Jurkat, Clone E6-1 (cell line): ENCODE data around the gene THOC6.
"Not testable (repeated sequence)": the region's sequence is repeated elsewhere in the genome, so short reads cannot be mapped to it uniquely, and the experiment has no call there.

Source experiments
- DNase-seq: peaks from one replicate; pipeline ENCODE4 v3.0.0-alpha.2; 2011; ENCODE audit warnings: low read depth, low spot score
- H3K4me3 ChIP-seq: 2 replicates; pipeline ENCODE4 v1.5.1; 2011; ENCODE audit warnings: mild to moderate bottlenecking, low read length, control low read depth, moderate library complexity

The THOC6 gene

DNA sequence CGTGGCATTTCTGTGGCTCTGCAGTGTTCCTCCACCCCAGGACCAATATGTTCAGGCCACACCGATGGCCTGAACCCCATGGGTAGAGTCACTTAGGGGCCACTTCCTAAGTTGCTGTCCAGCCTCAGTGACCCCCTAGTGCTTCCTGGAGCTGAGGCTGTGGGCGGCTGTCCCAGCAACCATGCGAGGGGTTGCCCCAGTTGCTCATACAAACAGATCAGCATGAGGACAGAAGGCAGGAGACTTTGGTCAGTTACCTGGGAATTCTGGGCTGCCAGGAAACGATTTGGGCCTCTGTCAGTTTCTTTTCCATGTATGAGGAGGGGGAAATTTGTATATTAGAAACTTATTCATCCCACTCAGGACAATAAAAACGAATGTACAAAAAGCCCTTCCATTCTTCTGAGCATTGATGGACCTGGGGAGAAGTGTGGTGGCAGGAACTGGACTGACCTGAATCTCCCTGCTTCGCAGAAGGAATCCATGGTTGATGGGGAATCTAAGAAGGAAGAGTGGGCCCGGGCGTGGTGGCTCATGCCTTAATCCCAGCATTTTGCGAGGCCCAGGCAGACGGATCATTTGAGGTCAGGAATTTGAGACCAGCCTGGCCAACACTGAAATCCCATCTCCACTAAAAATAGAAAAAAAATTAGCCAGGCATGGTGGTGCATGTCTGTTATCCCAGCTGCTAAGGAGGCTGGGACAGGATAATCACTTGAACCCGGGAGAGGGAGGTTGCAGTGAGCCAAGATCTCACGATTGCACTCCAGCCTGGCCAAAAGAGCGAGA lies 36.7 kb downstream of the THOC6 start:
- H3K4me3 ChIP-seq: no peak overlapping the region
- no peak for DNase-seq

GRCh38 chr16:3062553-3062952 lies 38.7 kb downstream of the THOC6 start:
- H3K4me3 ChIP-seq: no peak overlapping the region
- DNase-seq: no peak

DNA sequence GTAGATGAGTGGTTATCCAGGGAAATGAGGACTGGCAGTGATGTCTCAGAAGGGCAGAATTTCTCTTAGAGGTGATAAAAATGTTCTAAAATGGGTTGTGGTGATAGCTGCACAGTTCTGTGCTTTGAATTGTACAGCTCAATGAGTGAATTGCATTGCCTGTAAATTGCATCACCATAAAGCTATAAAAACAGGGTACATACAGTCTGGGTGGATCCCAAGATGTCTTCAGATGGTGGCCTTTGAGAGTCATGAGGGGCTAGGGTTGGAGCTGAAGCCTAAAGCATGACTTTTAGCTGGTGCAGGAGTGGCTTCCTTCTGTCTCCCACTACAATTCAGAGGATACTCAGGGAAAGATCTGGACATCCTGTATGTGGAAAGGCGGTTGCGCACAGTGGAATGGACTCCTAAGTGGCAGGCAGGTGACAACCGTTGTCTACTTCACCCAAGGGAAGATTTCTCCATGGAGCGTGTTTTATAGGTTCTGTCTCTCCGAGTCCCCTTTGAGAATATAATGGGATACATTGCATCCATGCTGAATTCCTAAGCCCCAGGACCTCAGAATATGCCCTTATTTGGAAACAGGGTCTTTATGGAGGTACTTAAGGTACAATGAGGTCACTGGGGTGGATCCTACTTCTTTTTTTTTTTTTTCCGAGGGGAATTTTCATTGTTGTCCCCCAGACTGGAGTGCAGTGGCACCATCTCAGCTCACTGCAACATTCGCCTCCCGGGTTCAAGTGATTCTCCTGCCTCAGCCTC lies 40.0 kb downstream of the THOC6 start:
- no peak overlapping the region for H3K4me3 ChIP-seq

GRCh38 chr16:3065069-3065741 lies 41.4 kb downstream of the THOC6 start, which contains the start of gene IL32:
Gene IL32 (plus strand): TSS chr16:3065640. CDS start chr16:3065812, 172 bp downstream.
- DNase-seq: peak; percentile 48
- H3K4me3 ChIP-seq: peak within 1 kb of the TSS; percentile 77

More for the DNA sequence above, 40.0 kb downstream of the THOC6 start:
- DNase-seq: no peak

DNA sequence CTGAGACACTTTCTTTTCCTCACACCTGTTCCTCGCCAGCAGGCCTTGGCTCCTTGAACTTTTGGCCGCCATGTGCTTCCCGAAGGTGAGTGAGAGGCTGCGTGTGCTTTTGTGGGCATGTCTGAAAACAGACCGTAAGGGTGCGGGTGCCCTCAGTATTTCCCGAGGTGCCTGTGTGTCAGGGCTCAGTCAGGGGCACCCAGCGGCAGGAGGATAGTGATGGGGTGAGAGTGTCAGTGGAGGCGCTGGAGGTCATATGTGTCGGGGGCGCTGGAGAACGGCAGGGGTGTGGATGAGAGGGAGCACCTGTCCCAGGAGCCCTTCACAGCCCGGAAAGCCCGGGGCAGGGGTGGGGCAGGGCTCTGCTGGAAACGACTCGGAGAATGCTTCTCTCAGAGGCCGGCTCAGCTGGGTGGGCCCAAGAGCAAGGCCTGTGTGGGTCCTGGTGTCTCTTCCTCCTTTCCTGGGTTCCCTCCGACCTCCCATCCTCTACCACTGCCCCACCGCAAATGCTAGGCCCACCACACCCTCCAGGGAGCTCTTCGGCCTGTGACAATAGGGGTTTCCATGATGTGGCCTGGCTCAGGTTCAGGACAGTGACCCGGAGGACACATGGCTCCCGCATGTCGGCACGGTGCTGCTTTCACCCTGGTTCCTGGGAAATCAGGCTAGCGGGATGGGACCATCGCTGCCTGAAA lies 42.1 kb downstream of the THOC6 start:
- DNase-seq: no peak
- H3K4me3 ChIP-seq: peak overlapping the region; percentile 77

DNA sequence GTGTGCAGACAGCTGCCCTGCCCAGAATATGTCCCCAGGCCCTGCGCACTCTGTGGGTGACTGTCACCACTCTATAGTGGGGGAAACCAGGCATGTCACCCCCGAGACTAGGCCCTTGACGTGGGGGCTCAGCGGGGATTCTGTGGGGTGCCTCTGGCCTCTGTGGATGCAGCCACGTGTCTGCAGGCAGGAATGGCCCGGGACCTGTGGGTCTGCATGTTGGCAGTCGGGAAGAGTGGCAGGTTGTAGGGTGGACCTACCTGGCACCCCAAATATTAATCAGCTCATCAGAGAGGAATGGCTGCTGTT lies 42.6 kb downstream of the THOC6 start:
- DNase-seq: no peak
- H3K4me3 ChIP-seq: peak overlapping the region; percentile 77

GRCh38 chr16:3068487-3068886 lies 44.7 kb downstream of the THOC6 start:
- no peak overlapping the region for H3K4me3 ChIP-seq
- no peak for DNase-seq

GRCh38 chr16:3069146-3069545 lies 45.3 kb downstream of the THOC6 start:
- H3K4me3 ChIP-seq: not testable (repeated sequence)

DNA sequence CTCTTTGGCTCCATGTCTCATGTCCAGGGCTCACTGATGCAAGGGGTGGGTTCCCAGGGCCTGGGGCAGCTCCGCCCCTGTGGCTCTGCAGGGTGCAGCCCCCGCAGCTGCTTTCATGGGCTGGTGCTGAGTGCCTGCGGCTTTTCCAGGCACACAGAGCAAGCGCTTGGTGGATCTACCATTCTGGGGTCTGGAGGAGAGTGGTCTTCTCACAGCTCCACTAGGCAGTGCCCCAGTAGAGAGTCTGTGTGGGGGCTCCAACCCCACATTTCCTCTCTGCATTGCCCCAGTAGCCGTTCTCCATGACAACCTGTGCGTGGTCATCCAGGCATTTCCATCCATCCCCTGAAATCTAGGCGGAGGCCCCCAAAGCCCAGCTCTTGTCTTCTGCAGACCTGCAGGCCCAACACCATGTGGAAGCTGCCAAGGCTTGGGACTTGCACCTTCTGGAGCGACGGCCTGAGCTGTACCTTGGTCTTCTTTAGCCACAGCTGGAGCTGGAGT lies 46.8 kb downstream of the THOC6 start:
- no peak overlapping the region for H3K4me3 ChIP-seq
- DNase-seq: no peak

More at GRCh38 chr16:3069146-3069545, 45.3 kb downstream of the THOC6 start:
- not testable (repeated sequence) for DNase-seq

- H3K4me3 ChIP-seq: no peak overlapping the region
- no peak for DNase-seq
These were observed 47.8 kb downstream of the THOC6 start for GRCh38 chr16:3071655-3072054.

GRCh38 chr16:3072148-3072547 lies 48.3 kb downstream of the THOC6 start:
- DNase-seq: not testable (repeated sequence)

GRCh38 chr16:3072576-3073263 lies 48.9 kb downstream of the THOC6 start:
- H3K4me3 ChIP-seq, DNase-seq: not testable (repeated sequence)

More at GRCh38 chr16:3072148-3072547, 48.3 kb downstream of the THOC6 start:
- H3K4me3 ChIP-seq: not testable (repeated sequence)

DNA sequence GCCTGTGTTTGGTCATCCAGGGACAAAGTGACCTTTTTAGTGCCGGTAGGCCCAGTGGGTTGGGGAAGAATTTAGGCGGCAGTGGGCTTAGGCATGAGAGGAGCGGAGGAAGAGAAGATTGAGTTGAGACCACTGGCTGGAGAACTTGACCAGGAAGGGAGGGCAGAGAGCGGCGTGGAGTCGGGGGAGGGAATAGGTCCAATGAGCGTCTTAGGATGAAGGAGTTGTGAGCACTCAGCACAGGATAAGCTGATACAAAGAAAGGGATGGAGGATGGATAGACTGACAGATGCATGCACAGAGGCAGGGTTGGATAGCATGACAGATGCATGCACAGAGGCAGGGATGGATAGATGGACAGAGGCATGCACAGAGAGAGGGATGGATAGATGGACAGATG lies 49.6 kb downstream of the THOC6 start:
- DNase-seq: no peak
- no peak overlapping the region for H3K4me3 ChIP-seq

- peak overlapping the region; percentile 49 for H3K4me3 ChIP-seq
- peak; percentile 98 for DNase-seq
These were observed 51.2 kb downstream of the THOC6 start for GRCh38 chr16:3074860-3075522.

GRCh38 chr16:3075523-3075915 lies 51.7 kb downstream of the THOC6 start:
- peak overlapping the region; percentile 49 for H3K4me3 ChIP-seq
- no peak for DNase-seq

- peak overlapping the region; percentile 49 for H3K4me3 ChIP-seq
- not testable (repeated sequence) for DNase-seq
These were observed 52.1 kb downstream of the THOC6 start for GRCh38 chr16:3075946-3076345.

DNA sequence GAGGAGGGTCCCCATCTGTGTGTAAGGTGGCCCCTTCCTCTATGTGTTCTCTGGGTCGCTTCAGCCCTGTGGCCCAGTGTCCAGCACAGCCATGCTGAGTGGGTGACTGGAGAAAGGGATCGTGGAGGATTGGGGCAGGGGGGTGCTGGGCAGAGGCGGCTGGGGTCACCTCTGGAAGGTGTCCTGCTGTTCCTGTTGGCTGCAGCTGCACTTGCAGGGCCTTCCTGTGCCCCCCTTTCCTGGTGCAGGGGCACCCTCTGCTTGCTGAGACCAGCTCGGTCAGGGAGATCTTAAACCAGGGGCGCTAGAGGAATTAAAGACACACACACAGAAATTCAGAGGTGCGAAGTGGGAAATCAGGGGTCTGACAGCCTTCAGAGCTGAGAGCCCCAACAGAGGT lies 52.7 kb downstream of the THOC6 start:
- DNase-seq: peak; percentile 58
- H3K4me3 ChIP-seq: peak overlapping the region; percentile 49
